HEK293 (cell line): ENCODE data around the gene CEBPA.

Source experiments
- ZNF350 ChIP-seq: fragments of 450-650 bp; formaldehyde crosslinking; IDR thresholded peaks from 2 replicates; pipeline ENCODE4 v1.5.0; 2017; ENCODE audit warnings: missing biosample characterization, mild to moderate bottlenecking, missing genetic modification characterization
- ZNF776 ChIP-seq: fragments of 450-650 bp; formaldehyde crosslinking; IDR thresholded peaks from 2 replicates; pipeline ENCODE4 v1.5.0; 2017; ENCODE audit warnings: missing biosample characterization, missing genetic modification characterization, borderline replicate concordance
- ZSCAN30 ChIP-seq: fragments of 450-650 bp; IDR thresholded peaks from 2 replicates; pipeline ENCODE4 v1.5.1; 2018; ENCODE audit warnings: missing biosample characterization, mild to moderate bottlenecking, missing genetic modification characterization, moderate library complexity
- TF ChIP-seq, protein P1 (sequence below): fragments of 450-650 bp; formaldehyde crosslinking; IDR thresholded peaks from 2 replicates; pipeline ENCODE4 v1.5.1; 2016; ENCODE audit warnings: missing biosample characterization, missing genetic modification characterization
- TF ChIP-seq, protein P2 (sequence below): fragments of 450-650 bp; formaldehyde crosslinking; IDR thresholded peaks from 2 replicates; pipeline ENCODE4 v1.5.1; 2016; ENCODE audit warnings: missing biosample characterization, missing genetic modification characterization
- TF ChIP-seq, protein P3 (sequence below): fragments of 450-650 bp; formaldehyde crosslinking; IDR thresholded peaks from 2 replicates; pipeline ENCODE4 v1.5.1; 2016; ENCODE audit warnings: missing biosample characterization, missing genetic modification characterization, borderline replicate concordance
- TF ChIP-seq, protein P4 (sequence below): fragments of 450-650 bp; formaldehyde crosslinking; IDR thresholded peaks from 2 replicates; pipeline ENCODE4 v1.5.1; 2016; ENCODE audit warnings: missing biosample characterization, missing genetic modification characterization
- TF ChIP-seq, protein P5 (sequence below): fragments of 450-650 bp; formaldehyde crosslinking; IDR thresholded peaks from 2 replicates; pipeline ENCODE4 v1.5.1; 2016; ENCODE audit warnings: missing biosample characterization, missing genetic modification characterization
- TF ChIP-seq, protein P6 (sequence below): fragments of 450-650 bp; formaldehyde crosslinking; IDR thresholded peaks from 2 replicates; pipeline ENCODE4 v1.5.1; 2016; ENCODE audit warnings: missing biosample characterization, missing genetic modification characterization

DNA sequence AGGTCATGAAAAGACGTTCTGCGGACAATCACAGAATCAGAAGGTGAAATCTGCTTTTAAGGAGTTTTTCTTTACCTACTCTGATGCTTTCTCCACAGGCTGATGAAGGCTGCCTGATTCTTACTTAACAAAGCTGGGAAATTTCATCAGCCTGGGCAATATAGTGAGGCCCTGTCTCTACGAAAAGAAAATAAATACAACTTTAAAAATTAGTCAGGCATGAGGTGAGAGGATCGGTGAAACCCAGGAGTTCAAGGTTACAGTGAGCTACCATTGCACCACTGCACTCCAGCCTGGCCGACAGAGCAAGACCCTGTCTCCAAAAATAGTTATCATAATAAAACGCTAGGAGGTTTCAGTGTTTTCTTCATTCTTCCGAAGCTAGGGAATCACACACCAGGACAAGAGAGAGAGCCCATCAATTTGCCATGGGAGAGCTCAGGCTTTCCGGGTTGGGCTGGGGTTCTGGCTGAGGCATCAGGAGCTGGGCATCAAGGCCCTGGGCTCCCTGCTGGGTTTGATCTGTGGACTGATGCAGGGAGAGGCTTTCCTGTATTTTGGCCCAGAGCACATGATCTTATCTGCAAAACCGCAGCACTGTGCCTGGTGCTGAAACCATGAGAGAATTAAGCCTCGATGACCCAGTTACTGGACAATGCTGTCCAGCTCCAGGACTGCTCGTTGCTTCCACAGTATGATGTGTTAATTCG is 46.1 kb upstream of the CEBPA start:
- TF ChIP-seq, protein P1, sequence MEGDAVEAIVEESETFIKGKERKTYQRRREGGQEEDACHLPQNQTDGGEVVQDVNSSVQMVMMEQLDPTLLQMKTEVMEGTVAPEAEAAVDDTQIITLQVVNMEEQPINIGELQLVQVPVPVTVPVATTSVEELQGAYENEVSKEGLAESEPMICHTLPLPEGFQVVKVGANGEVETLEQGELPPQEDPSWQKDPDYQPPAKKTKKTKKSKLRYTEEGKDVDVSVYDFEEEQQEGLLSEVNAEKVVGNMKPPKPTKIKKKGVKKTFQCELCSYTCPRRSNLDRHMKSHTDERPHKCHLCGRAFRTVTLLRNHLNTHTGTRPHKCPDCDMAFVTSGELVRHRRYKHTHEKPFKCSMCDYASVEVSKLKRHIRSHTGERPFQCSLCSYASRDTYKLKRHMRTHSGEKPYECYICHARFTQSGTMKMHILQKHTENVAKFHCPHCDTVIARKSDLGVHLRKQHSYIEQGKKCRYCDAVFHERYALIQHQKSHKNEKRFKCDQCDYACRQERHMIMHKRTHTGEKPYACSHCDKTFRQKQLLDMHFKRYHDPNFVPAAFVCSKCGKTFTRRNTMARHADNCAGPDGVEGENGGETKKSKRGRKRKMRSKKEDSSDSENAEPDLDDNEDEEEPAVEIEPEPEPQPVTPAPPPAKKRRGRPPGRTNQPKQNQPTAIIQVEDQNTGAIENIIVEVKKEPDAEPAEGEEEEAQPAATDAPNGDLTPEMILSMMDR: no peak
- TF ChIP-seq, protein P2, sequence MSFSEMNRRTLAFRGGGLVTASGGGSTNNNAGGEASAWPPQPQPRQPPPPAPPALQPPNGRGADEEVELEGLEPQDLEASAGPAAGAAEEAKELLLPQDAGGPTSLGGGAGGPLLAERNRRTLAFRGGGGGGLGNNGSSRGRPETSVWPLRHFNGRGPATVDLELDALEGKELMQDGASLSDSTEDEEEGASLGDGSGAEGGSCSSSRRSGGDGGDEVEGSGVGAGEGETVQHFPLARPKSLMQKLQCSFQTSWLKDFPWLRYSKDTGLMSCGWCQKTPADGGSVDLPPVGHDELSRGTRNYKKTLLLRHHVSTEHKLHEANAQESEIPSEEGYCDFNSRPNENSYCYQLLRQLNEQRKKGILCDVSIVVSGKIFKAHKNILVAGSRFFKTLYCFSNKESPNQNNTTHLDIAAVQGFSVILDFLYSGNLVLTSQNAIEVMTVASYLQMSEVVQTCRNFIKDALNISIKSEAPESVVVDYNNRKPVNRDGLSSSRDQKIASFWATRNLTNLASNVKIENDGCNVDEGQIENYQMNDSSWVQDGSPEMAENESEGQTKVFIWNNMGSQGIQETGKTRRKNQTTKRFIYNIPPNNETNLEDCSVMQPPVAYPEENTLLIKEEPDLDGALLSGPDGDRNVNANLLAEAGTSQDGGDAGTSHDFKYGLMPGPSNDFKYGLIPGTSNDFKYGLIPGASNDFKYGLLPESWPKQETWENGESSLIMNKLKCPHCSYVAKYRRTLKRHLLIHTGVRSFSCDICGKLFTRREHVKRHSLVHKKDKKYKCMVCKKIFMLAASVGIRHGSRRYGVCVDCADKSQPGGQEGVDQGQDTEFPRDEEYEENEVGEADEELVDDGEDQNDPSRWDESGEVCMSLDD: peak; percentile 36; the same call in 1 of the 2 replicates
- TF ChIP-seq, protein P3, sequence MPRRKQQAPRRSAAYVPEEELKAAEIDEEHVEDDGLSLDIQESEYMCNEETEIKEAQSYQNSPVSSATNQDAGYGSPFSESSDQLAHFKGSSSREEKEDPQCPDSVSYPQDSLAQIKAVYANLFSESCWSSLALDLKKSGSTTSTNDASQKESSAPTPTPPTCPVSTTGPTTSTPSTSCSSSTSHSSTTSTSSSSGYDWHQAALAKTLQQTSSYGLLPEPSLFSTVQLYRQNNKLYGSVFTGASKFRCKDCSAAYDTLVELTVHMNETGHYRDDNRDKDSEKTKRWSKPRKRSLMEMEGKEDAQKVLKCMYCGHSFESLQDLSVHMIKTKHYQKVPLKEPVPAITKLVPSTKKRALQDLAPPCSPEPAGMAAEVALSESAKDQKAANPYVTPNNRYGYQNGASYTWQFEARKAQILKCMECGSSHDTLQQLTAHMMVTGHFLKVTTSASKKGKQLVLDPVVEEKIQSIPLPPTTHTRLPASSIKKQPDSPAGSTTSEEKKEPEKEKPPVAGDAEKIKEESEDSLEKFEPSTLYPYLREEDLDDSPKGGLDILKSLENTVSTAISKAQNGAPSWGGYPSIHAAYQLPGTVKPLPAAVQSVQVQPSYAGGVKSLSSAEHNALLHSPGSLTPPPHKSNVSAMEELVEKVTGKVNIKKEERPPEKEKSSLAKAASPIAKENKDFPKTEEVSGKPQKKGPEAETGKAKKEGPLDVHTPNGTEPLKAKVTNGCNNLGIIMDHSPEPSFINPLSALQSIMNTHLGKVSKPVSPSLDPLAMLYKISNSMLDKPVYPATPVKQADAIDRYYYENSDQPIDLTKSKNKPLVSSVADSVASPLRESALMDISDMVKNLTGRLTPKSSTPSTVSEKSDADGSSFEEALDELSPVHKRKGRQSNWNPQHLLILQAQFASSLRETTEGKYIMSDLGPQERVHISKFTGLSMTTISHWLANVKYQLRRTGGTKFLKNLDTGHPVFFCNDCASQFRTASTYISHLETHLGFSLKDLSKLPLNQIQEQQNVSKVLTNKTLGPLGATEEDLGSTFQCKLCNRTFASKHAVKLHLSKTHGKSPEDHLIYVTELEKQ: no peak
- no peak for TF ChIP-seq ZNF350 (tag by site-specific recombination)
- TF ChIP-seq, protein P4, sequence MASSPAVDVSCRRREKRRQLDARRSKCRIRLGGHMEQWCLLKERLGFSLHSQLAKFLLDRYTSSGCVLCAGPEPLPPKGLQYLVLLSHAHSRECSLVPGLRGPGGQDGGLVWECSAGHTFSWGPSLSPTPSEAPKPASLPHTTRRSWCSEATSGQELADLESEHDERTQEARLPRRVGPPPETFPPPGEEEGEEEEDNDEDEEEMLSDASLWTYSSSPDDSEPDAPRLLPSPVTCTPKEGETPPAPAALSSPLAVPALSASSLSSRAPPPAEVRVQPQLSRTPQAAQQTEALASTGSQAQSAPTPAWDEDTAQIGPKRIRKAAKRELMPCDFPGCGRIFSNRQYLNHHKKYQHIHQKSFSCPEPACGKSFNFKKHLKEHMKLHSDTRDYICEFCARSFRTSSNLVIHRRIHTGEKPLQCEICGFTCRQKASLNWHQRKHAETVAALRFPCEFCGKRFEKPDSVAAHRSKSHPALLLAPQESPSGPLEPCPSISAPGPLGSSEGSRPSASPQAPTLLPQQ: peak; percentile 67; the same call in 1 of the 2 replicates
- TF ChIP-seq, protein P5, sequence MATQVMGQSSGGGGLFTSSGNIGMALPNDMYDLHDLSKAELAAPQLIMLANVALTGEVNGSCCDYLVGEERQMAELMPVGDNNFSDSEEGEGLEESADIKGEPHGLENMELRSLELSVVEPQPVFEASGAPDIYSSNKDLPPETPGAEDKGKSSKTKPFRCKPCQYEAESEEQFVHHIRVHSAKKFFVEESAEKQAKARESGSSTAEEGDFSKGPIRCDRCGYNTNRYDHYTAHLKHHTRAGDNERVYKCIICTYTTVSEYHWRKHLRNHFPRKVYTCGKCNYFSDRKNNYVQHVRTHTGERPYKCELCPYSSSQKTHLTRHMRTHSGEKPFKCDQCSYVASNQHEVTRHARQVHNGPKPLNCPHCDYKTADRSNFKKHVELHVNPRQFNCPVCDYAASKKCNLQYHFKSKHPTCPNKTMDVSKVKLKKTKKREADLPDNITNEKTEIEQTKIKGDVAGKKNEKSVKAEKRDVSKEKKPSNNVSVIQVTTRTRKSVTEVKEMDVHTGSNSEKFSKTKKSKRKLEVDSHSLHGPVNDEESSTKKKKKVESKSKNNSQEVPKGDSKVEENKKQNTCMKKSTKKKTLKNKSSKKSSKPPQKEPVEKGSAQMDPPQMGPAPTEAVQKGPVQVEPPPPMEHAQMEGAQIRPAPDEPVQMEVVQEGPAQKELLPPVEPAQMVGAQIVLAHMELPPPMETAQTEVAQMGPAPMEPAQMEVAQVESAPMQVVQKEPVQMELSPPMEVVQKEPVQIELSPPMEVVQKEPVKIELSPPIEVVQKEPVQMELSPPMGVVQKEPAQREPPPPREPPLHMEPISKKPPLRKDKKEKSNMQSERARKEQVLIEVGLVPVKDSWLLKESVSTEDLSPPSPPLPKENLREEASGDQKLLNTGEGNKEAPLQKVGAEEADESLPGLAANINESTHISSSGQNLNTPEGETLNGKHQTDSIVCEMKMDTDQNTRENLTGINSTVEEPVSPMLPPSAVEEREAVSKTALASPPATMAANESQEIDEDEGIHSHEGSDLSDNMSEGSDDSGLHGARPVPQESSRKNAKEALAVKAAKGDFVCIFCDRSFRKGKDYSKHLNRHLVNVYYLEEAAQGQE (tag by site-specific recombination): peak; percentile 95
- TF ChIP-seq, protein P6, sequence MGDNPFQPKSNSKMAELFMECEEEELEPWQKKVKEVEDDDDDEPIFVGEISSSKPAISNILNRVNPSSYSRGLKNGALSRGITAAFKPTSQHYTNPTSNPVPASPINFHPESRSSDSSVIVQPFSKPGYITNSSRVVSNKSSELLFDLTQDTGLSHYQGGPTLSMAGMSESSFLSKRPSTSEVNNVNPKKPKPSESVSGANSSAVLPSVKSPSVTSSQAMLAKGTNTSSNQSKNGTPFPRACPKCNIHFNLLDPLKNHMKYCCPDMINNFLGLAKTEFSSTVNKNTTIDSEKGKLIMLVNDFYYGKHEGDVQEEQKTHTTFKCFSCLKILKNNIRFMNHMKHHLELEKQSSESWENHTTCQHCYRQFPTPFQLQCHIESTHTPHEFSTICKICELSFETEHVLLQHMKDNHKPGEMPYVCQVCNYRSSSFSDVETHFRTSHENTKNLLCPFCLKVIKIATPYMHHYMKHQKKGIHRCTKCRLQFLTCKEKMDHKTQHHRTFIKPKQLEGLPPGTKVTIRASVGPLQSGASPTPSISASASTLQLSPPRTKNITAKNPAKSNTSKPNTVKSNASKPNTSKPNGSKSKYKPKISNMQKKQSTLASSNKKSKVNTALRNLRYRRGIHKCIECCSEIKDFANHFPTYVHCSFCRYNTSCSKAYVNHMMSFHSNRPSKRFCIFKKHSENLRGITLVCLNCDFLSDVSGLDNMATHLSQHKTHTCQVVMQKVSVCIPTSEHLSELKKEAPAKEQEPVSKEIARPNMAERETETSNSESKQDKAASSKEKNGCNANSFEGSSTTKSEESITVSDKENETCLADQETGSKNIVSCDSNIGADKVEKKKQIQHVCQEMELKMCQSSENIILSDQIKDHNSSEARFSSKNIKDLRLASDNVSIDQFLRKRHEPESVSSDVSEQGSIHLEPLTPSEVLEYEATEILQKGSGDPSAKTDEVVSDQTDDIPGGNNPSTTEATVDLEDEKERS (tag by site-specific recombination): no peak
- TF ChIP-seq ZNF776: no peak
- peak; percentile 27; the same call in 1 of the 2 replicates for TF ChIP-seq ZSCAN30
